Liver (tissue), 3 donors: ENCODE data around the gene CCNI2.
A peak's percentile ranks its signal among the peaks of the same experiment; 100 is the strongest.

Experiments
- EGR1 ChIP-seq, 2 donors: IDR thresholded peaks; 2 replicates each; pipeline ENCODE4 v1.6.1; 2016 to 2018; ENCODE audit warnings: antibody characterized with exemption in 2 of 2, low read depth in 2 of 2
- FOXA1 ChIP-seq: IDR thresholded peaks from 2 replicates; pipeline ENCODE4 v1.6.1; 2016; ENCODE audit warnings: antibody characterized with exemption
- GABPA ChIP-seq, 2 donors: IDR thresholded peaks in 1 of 2; conservative IDR thresholded peaks in 1 of 2; 2 replicates each; pipeline ENCODE4 v1.6.1; 2016; ENCODE audit warnings: antibody characterized with exemption in 2 of 2, mild to moderate bottlenecking in 1 of 2, moderate library complexity in 1 of 2
- RAD21 ChIP-seq, 2 donors: IDR thresholded peaks; 2 replicates each; pipeline ENCODE4 v1.6.1; 2016; ENCODE audit warnings: antibody characterized with exemption in 2 of 2, mild to moderate bottlenecking in 2 of 2
- SP1 ChIP-seq: IDR thresholded peaks from 2 replicates; pipeline ENCODE4 v1.6.1; 2018; ENCODE audit warnings: antibody characterized with exemption, mild to moderate bottlenecking
- TAF1 ChIP-seq: conservative IDR thresholded peaks from 2 replicates; pipeline ENCODE4 v1.6.1; 2016; ENCODE audit warnings: antibody characterized with exemption, mild to moderate bottlenecking
- TF ChIP-seq, protein P1 (sequence below): IDR thresholded peaks from 2 replicates; pipeline ENCODE4 v1.6.1; 2016; ENCODE audit warnings: antibody characterized with exemption, mild to moderate bottlenecking
- TF ChIP-seq, protein P2 (sequence below): fragments of 150-350 bp; IDR thresholded peaks from 2 replicates; pipeline ENCODE4 v1.5.1; 2017; ENCODE audit warnings: improper control_type of control experiment, low read depth, low read length; ENCODE audit not compliant: missing input control
- TF ChIP-seq, protein P3 (sequence below): IDR thresholded peaks from 2 replicates; pipeline ENCODE4 v1.6.1; 2016; ENCODE audit warnings: antibody characterized with exemption
- donor health status: healthy.
- donor health status: healthy.

DNA sequence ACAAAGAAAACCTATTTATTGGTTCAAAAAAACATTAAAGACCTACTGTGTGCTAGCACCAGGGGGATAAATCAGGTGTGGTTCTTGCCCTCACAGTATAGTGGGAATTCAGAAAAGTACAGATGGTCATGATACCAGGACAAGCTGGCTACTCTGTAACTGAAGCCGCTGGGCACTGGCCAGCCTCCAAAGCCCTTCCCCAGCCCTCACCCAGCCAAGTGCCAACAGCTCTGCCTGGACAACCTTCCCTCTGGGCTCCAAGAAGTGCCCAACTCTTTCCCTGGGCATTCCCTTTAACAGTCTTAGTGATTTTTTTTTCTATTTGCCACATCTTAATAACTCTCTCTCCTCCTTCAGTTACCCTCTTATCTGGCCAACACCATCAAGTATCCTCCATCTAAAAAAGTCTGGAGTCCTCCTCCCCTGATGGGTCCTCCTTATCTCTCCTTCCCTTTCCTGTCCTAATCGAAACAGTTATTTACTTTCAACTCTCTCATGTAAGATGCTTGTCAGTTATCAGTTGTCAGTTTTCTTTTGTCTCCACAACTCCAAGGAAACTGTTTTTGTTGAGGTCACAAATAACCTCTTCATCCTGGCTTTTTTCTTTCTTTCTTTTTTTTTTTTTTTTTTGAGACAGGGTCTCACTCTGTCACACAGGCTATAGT, 43.1 kb downstream of the CCNI2 start:
- TF ChIP-seq, protein P1, sequence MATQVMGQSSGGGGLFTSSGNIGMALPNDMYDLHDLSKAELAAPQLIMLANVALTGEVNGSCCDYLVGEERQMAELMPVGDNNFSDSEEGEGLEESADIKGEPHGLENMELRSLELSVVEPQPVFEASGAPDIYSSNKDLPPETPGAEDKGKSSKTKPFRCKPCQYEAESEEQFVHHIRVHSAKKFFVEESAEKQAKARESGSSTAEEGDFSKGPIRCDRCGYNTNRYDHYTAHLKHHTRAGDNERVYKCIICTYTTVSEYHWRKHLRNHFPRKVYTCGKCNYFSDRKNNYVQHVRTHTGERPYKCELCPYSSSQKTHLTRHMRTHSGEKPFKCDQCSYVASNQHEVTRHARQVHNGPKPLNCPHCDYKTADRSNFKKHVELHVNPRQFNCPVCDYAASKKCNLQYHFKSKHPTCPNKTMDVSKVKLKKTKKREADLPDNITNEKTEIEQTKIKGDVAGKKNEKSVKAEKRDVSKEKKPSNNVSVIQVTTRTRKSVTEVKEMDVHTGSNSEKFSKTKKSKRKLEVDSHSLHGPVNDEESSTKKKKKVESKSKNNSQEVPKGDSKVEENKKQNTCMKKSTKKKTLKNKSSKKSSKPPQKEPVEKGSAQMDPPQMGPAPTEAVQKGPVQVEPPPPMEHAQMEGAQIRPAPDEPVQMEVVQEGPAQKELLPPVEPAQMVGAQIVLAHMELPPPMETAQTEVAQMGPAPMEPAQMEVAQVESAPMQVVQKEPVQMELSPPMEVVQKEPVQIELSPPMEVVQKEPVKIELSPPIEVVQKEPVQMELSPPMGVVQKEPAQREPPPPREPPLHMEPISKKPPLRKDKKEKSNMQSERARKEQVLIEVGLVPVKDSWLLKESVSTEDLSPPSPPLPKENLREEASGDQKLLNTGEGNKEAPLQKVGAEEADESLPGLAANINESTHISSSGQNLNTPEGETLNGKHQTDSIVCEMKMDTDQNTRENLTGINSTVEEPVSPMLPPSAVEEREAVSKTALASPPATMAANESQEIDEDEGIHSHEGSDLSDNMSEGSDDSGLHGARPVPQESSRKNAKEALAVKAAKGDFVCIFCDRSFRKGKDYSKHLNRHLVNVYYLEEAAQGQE: no peak
- TF ChIP-seq, protein P2, sequence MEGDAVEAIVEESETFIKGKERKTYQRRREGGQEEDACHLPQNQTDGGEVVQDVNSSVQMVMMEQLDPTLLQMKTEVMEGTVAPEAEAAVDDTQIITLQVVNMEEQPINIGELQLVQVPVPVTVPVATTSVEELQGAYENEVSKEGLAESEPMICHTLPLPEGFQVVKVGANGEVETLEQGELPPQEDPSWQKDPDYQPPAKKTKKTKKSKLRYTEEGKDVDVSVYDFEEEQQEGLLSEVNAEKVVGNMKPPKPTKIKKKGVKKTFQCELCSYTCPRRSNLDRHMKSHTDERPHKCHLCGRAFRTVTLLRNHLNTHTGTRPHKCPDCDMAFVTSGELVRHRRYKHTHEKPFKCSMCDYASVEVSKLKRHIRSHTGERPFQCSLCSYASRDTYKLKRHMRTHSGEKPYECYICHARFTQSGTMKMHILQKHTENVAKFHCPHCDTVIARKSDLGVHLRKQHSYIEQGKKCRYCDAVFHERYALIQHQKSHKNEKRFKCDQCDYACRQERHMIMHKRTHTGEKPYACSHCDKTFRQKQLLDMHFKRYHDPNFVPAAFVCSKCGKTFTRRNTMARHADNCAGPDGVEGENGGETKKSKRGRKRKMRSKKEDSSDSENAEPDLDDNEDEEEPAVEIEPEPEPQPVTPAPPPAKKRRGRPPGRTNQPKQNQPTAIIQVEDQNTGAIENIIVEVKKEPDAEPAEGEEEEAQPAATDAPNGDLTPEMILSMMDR: no peak
- TF ChIP-seq FOXA1 (no peak), EGR1 (IDR thresholded peaks at IDR 0.05; ENCODE audit: low read depth in 2 of 2) (no peak), TAF1 (no peak), GABPA (IDR thresholded peaks at IDR 0.05 in 1 of 2, conservative IDR thresholded peaks at IDR 0.05 in 1 of 2) (no peak), RAD21 (IDR thresholded peaks at IDR 0.05) (peak in 1 of 2 donors; percentile 41), SP1 (no peak)
- TF ChIP-seq, protein P3, sequence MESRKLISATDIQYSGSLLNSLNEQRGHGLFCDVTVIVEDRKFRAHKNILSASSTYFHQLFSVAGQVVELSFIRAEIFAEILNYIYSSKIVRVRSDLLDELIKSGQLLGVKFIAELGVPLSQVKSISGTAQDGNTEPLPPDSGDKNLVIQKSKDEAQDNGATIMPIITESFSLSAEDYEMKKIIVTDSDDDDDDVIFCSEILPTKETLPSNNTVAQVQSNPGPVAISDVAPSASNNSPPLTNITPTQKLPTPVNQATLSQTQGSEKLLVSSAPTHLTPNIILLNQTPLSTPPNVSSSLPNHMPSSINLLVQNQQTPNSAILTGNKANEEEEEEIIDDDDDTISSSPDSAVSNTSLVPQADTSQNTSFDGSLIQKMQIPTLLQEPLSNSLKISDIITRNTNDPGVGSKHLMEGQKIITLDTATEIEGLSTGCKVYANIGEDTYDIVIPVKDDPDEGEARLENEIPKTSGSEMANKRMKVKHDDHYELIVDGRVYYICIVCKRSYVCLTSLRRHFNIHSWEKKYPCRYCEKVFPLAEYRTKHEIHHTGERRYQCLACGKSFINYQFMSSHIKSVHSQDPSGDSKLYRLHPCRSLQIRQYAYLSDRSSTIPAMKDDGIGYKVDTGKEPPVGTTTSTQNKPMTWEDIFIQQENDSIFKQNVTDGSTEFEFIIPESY: no peak
